Stomach (tissue), 4 donors: Measurements from ENCODE around the gene FRYL.

ENCODE experiments used
- EP300 ChIP-seq: sonication (generic); formaldehyde crosslinking; IDR thresholded peaks from one replicate; pipeline ENCODE4 v1.6.1; 2017; ENCODE audit warnings: antibody characterized with exemption
- POLR2A ChIP-seq, 4 donors: fragments of 450-650 bp; IDR thresholded peaks; one replicate each; pipeline ENCODE4 v1.6.1; 2016; ENCODE audit warnings: antibody characterized with exemption in 4 of 4, control low read depth in 2 of 4, mild to moderate bottlenecking in 1 of 4, moderate library complexity in 1 of 4
- TF ChIP-seq, protein P1 (sequence below), 7 experiments: fragments of 450-650 bp in 4 of 7; fragments of 200-600 bp in 3 of 7; sonication (generic) in 3 of 7; IDR thresholded peaks; one replicate each; pipeline ENCODE4 v1.5.1; 2016 to 2019; ENCODE audit warnings: antibody characterized with exemption in 7 of 7, control low read depth in 2 of 7, mild to moderate bottlenecking in 1 of 7

DNA sequence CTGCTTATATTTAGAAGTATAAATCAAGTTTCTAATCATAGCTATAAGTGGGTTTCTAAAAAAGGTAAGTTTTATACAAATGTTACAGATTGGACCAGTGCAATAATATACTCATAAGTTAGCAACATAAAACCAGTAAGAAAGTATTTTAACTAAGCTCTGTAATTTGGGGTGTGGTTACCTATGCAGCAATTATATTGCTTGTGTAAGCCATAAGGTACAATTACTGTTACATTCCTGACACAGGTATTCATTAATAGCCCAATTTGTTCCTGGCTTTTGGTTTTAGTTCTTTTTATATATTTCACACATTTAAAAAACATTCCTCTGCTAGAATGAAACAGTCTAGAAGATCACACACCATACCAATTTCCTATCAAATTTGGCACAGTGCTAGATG lies 115.1 kb downstream of the FRYL start:
- TF ChIP-seq, protein P1, sequence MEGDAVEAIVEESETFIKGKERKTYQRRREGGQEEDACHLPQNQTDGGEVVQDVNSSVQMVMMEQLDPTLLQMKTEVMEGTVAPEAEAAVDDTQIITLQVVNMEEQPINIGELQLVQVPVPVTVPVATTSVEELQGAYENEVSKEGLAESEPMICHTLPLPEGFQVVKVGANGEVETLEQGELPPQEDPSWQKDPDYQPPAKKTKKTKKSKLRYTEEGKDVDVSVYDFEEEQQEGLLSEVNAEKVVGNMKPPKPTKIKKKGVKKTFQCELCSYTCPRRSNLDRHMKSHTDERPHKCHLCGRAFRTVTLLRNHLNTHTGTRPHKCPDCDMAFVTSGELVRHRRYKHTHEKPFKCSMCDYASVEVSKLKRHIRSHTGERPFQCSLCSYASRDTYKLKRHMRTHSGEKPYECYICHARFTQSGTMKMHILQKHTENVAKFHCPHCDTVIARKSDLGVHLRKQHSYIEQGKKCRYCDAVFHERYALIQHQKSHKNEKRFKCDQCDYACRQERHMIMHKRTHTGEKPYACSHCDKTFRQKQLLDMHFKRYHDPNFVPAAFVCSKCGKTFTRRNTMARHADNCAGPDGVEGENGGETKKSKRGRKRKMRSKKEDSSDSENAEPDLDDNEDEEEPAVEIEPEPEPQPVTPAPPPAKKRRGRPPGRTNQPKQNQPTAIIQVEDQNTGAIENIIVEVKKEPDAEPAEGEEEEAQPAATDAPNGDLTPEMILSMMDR (IDR thresholded peaks at IDR 0.05) = no peak
- no peak for TF ChIP-seq POLR2A (IDR thresholded peaks at IDR 0.05)
- no peak for TF ChIP-seq EP300
